Transverse colon (tissue), 3 donors: ENCODE results near the gene PLAAT1.

Source experiments
- CTCF ChIP-seq, 5 experiments: fragments of 200-600 bp in 3 of 5; fragments of 450-650 bp in 2 of 5; sonication (generic) in 3 of 5; IDR thresholded peaks; 1 replicate in 2 of 5; 2 replicates in 3 of 5; pipeline ENCODE4 v1.5.1; 2016 to 2017; ENCODE audit warnings: antibody characterized with exemption in 5 of 5, inconsistent platforms in 3 of 5, mild to moderate bottlenecking in 2 of 5, moderate library complexity in 1 of 5
- POLR2A ChIP-seq: fragments of 450-650 bp; IDR thresholded peaks from one replicate; pipeline ENCODE4 v1.6.1; 2016; ENCODE audit warnings: antibody characterized with exemption, mild to moderate bottlenecking, moderate library complexity

- TF ChIP-seq CTCF (IDR thresholded peaks at IDR 0.05), result no peak
- no peak for TF ChIP-seq POLR2A
Measured at GRCh38 chr3:193207290-193208273, 33.4 kb upstream of the PLAAT1 start.
